HEK293 (cell line): Measurements from ENCODE around the gene SFRP5.

ENCODE experiments used
- TRIM28 ChIP-seq: IDR thresholded peaks from 2 replicates; pipeline ENCODE4 v1.6.1; 2011; ENCODE audit warnings: low read length, control low read depth, borderline replicate concordance
- ZBTB21 ChIP-seq: fragments of 450-650 bp; formaldehyde crosslinking; IDR thresholded peaks from 2 replicates; pipeline ENCODE4 v1.5.1; 2017; ENCODE audit warnings: missing biosample characterization, missing genetic modification characterization
- ZFHX2 ChIP-seq: fragments of 450-650 bp; formaldehyde crosslinking; conservative IDR thresholded peaks from 2 replicates; pipeline ENCODE4 v1.5.1; 2016; ENCODE audit warnings: missing biosample characterization, missing genetic modification characterization
- ZNF335 ChIP-seq: fragments of 450-650 bp; formaldehyde crosslinking; conservative IDR thresholded peaks from 2 replicates; pipeline ENCODE4 v1.5.1; 2016; ENCODE audit warnings: missing biosample characterization, missing genetic modification characterization
- ZNF341 ChIP-seq: fragments of 450-650 bp; formaldehyde crosslinking; IDR thresholded peaks from 2 replicates; pipeline ENCODE4; 2016; ENCODE audit warnings: low read depth, missing biosample characterization, missing genetic modification characterization
- ZNF561 ChIP-seq: fragments of 450-650 bp; IDR thresholded peaks from 2 replicates; pipeline ENCODE4 v1.5.1; 2018; ENCODE audit warnings: missing biosample characterization, missing genetic modification characterization, borderline replicate concordance
- TF ChIP-seq, protein P1 (sequence below): fragments of 450-650 bp; formaldehyde crosslinking; IDR thresholded peaks from 2 replicates; pipeline ENCODE4 v1.5.1; 2016; ENCODE audit warnings: missing biosample characterization, missing genetic modification characterization
- TF ChIP-seq, protein P2 (sequence below): fragments of 450-650 bp; formaldehyde crosslinking; IDR thresholded peaks from 2 replicates; pipeline ENCODE4 v1.5.1; 2016; ENCODE audit warnings: missing biosample characterization, missing genetic modification characterization
- TF ChIP-seq, protein P3 (sequence below): fragments of 450-650 bp; formaldehyde crosslinking; IDR thresholded peaks from 2 replicates; pipeline ENCODE4 v1.5.1; 2016; ENCODE audit warnings: missing biosample characterization, missing genetic modification characterization
- TF ChIP-seq, protein P4 (sequence below): sonication (generic); formaldehyde crosslinking; IDR thresholded peaks from 2 replicates; pipeline ENCODE4 v1.8.1; 2022; ENCODE audit warnings: mild to moderate bottlenecking, moderate library complexity, missing genetic modification reagents

DNA sequence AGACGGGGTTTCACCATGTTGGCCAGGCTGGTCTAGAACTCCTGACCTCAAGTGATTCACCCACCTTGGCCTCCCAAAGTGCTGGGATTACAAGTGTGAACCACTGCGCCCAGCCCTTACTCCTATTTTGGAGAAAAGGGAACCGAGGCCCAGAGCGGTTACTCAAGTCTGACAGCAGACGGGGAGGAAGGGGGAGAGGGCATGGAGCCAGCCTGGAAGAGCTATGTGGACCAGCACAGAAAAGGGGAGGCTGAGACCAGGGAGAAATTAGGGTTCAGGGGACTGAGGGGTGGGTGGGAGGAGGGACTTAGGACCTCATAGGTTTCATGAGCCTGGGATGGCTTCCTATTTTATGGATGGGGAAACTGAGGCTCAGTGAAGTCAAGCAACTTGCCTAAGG, 1.5 kb downstream of the SFRP5 start:
- no peak for TF ChIP-seq TRIM28
- TF ChIP-seq, protein P1, sequence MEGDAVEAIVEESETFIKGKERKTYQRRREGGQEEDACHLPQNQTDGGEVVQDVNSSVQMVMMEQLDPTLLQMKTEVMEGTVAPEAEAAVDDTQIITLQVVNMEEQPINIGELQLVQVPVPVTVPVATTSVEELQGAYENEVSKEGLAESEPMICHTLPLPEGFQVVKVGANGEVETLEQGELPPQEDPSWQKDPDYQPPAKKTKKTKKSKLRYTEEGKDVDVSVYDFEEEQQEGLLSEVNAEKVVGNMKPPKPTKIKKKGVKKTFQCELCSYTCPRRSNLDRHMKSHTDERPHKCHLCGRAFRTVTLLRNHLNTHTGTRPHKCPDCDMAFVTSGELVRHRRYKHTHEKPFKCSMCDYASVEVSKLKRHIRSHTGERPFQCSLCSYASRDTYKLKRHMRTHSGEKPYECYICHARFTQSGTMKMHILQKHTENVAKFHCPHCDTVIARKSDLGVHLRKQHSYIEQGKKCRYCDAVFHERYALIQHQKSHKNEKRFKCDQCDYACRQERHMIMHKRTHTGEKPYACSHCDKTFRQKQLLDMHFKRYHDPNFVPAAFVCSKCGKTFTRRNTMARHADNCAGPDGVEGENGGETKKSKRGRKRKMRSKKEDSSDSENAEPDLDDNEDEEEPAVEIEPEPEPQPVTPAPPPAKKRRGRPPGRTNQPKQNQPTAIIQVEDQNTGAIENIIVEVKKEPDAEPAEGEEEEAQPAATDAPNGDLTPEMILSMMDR (tag by site-specific recombination), result no peak
- TF ChIP-seq ZNF341 (tag by site-specific recombination), result no peak
- TF ChIP-seq, protein P2, sequence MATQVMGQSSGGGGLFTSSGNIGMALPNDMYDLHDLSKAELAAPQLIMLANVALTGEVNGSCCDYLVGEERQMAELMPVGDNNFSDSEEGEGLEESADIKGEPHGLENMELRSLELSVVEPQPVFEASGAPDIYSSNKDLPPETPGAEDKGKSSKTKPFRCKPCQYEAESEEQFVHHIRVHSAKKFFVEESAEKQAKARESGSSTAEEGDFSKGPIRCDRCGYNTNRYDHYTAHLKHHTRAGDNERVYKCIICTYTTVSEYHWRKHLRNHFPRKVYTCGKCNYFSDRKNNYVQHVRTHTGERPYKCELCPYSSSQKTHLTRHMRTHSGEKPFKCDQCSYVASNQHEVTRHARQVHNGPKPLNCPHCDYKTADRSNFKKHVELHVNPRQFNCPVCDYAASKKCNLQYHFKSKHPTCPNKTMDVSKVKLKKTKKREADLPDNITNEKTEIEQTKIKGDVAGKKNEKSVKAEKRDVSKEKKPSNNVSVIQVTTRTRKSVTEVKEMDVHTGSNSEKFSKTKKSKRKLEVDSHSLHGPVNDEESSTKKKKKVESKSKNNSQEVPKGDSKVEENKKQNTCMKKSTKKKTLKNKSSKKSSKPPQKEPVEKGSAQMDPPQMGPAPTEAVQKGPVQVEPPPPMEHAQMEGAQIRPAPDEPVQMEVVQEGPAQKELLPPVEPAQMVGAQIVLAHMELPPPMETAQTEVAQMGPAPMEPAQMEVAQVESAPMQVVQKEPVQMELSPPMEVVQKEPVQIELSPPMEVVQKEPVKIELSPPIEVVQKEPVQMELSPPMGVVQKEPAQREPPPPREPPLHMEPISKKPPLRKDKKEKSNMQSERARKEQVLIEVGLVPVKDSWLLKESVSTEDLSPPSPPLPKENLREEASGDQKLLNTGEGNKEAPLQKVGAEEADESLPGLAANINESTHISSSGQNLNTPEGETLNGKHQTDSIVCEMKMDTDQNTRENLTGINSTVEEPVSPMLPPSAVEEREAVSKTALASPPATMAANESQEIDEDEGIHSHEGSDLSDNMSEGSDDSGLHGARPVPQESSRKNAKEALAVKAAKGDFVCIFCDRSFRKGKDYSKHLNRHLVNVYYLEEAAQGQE (tag by site-specific recombination), result no peak
- no peak for TF ChIP-seq ZFHX2 (tag by site-specific recombination)
- TF ChIP-seq, protein P3, sequence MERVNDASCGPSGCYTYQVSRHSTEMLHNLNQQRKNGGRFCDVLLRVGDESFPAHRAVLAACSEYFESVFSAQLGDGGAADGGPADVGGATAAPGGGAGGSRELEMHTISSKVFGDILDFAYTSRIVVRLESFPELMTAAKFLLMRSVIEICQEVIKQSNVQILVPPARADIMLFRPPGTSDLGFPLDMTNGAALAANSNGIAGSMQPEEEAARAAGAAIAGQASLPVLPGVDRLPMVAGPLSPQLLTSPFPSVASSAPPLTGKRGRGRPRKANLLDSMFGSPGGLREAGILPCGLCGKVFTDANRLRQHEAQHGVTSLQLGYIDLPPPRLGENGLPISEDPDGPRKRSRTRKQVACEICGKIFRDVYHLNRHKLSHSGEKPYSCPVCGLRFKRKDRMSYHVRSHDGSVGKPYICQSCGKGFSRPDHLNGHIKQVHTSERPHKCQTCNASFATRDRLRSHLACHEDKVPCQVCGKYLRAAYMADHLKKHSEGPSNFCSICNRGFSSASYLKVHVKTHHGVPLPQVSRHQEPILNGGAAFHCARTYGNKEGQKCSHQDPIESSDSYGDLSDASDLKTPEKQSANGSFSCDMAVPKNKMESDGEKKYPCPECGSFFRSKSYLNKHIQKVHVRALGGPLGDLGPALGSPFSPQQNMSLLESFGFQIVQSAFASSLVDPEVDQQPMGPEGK (tag by site-specific recombination), result no peak
- TF ChIP-seq ZNF335, result no peak
- TF ChIP-seq, protein P4, sequence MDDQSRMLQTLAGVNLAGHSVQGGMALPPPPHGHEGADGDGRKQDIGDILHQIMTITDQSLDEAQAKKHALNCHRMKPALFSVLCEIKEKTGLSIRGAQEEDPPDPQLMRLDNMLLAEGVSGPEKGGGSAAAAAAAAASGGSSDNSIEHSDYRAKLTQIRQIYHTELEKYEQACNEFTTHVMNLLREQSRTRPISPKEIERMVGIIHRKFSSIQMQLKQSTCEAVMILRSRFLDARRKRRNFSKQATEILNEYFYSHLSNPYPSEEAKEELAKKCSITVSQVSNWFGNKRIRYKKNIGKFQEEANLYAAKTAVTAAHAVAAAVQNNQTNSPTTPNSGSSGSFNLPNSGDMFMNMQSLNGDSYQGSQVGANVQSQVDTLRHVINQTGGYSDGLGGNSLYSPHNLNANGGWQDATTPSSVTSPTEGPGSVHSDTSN (CRISPR knock-in tag), result no peak
- no peak for TF ChIP-seq ZBTB21 (tag by site-specific recombination)
- TF ChIP-seq ZNF561 (tag by site-specific recombination), result no peak
